ENCODE measurements around the gene OR7E24.
A peak's percentile ranks its signal among the peaks of the same experiment; 100 is the strongest.
"Not testable (repeated sequence)": the region's sequence is repeated elsewhere in the genome, so short reads cannot be mapped to it uniquely, and the experiment has no call there.

Gene OR7E24

GRCh38 chr19:9250630-9251029 is at the start of gene OR7E24:
TSS of gene OR7E24 (plus strand) at chr19:9250930. CDS start at chr19:9251044, 114 bp downstream.
- peaks cover 0 to 1% of the 10 kb centered on the region in 2 donors for H3K9me3 ChIP-seq (ENCODE audit: control insufficient read depth in 2 of 2, low read length in 2 of 2)
- H3K36me3 ChIP-seq (ENCODE audit: control insufficient read depth in 2 of 2, insufficient read depth in 2 of 2, low read length in 2 of 2): no peaks in the 10 kb centered on the region
- no peak within 1 kb of the TSS for H3K4me3 ChIP-seq (ENCODE audit: low read length in 2 of 2)
- no peak within 1 kb of the TSS for H3K9ac ChIP-seq (ENCODE audit: low read length in 2 of 2)
- H3K27ac ChIP-seq (ENCODE audit: low read length): no peak within 1 kb of the TSS
- peaks cover 0 to 2% of the 10 kb centered on the region in 2 donors for H3K27me3 ChIP-seq (ENCODE audit: control insufficient read depth in 1 of 2, insufficient read depth in 2 of 2, low read length in 2 of 2)
- no peaks in the 10 kb centered on the region for H3K4me1 ChIP-seq (ENCODE audit: control insufficient read depth, insufficient read depth, low read length)

GRCh38 chr19:9205501-9206113 is 45.1 kb upstream of the OR7E24 start:
- Histone ChIP-seq H3K9me3 (ENCODE audit: control insufficient read depth in 2 of 2, low read length in 2 of 2) (no peaks in the 10 kb centered on the region), H3K27ac (ENCODE audit: low read length) (no peak overlapping the region), H3K27me3 (ENCODE audit: control insufficient read depth in 1 of 2, insufficient read depth in 2 of 2, low read length in 2 of 2) (no peaks in the 10 kb centered on the region), H3K36me3 (ENCODE audit: control insufficient read depth in 2 of 2, insufficient read depth in 2 of 2, low read length in 2 of 2) (no peaks in the 10 kb centered on the region), H3K9ac (ENCODE audit: low read length in 2 of 2) (peak overlapping the region; percentile 4 to 55), H3K4me3 (ENCODE audit: low read length in 2 of 2) (peak overlapping the region; percentile 57 to 71), H3K4me1 (ENCODE audit: control insufficient read depth, insufficient read depth, low read length) (no peaks in the 10 kb centered on the region)

GRCh38 chr19:9219489-9219888 is 31.2 kb upstream of the OR7E24 start, which contains the start of gene OR7D4:
TSS of gene OR7D4 (minus strand) at chr19:9219589. CDS start at chr19:9214837, 4,752 bp downstream.
- H3K27ac ChIP-seq (ENCODE audit: low read length): no peak within 1 kb of the TSS
- H3K9ac ChIP-seq (ENCODE audit: low read length in 2 of 2): no peak within 1 kb of the TSS
- no peak within 1 kb of the TSS for H3K4me3 ChIP-seq (ENCODE audit: low read length in 2 of 2)
- H3K36me3 ChIP-seq (ENCODE audit: control insufficient read depth in 2 of 2, insufficient read depth in 2 of 2, low read length in 2 of 2): no peaks in the 10 kb centered on the region
- H3K9me3 ChIP-seq (ENCODE audit: control insufficient read depth in 2 of 2, low read length in 2 of 2): peaks cover 4 to 8% of the 10 kb centered on the region in 2 donors
- H3K27me3 ChIP-seq (ENCODE audit: control insufficient read depth in 1 of 2, insufficient read depth in 2 of 2, low read length in 2 of 2): peaks cover 0 to 2% of the 10 kb centered on the region in 2 donors
- no peaks in the 10 kb centered on the region for H3K4me1 ChIP-seq (ENCODE audit: control insufficient read depth, insufficient read depth, low read length)

GRCh38 chr19:9251236-9251635 is 506 bp downstream of the OR7E24 start:
- Histone ChIP-seq H3K4me1 (ENCODE audit: control insufficient read depth, insufficient read depth, low read length) (no peaks in the 10 kb centered on the region), H3K27ac (ENCODE audit: low read length) (no peak overlapping the region), H3K9ac (ENCODE audit: low read length in 2 of 2) (no peak overlapping the region), H3K36me3 (ENCODE audit: control insufficient read depth in 2 of 2, insufficient read depth in 2 of 2, low read length in 2 of 2) (no peaks in the 10 kb centered on the region), H3K27me3 (ENCODE audit: control insufficient read depth in 1 of 2, insufficient read depth in 2 of 2, low read length in 2 of 2) (peaks cover 0 to 2% of the 10 kb centered on the region in 2 donors), H3K9me3 (ENCODE audit: control insufficient read depth in 2 of 2, low read length in 2 of 2) (no peaks in the 10 kb centered on the region), H3K4me3 (ENCODE audit: low read length in 2 of 2) (no peak overlapping the region)

- H3K9ac ChIP-seq (ENCODE audit: low read length in 2 of 2); H3K4me1 ChIP-seq (ENCODE audit: control insufficient read depth, insufficient read depth, low read length); H3K27ac ChIP-seq (ENCODE audit: low read length); H3K27me3 ChIP-seq (ENCODE audit: control insufficient read depth in 1 of 2, insufficient read depth in 2 of 2, low read length in 2 of 2); H3K36me3 ChIP-seq (ENCODE audit: control insufficient read depth in 2 of 2, insufficient read depth in 2 of 2, low read length in 2 of 2); H3K4me3 ChIP-seq (ENCODE audit: low read length in 2 of 2): not testable (repeated sequence)
- peaks cover 6 to 14% of the 10 kb centered on the region in 2 donors for H3K9me3 ChIP-seq (ENCODE audit: control insufficient read depth in 2 of 2, low read length in 2 of 2)
Measured at GRCh38 chr19:9283485-9283884, 32.8 kb downstream of the OR7E24 start.

GRCh38 chr19:9289231-9289884 is 38.6 kb downstream of the OR7E24 start:
- Histone ChIP-seq H3K9ac (ENCODE audit: low read length in 2 of 2) (no peak overlapping the region), H3K27ac (ENCODE audit: low read length) (no peak overlapping the region), H3K4me1 (ENCODE audit: control insufficient read depth, insufficient read depth, low read length) (no peaks in the 10 kb centered on the region), H3K36me3 (ENCODE audit: control insufficient read depth in 2 of 2, insufficient read depth in 2 of 2, low read length in 2 of 2) (peaks cover 10 to 19% of the 10 kb centered on the region in 2 donors), H3K9me3 (ENCODE audit: control insufficient read depth in 2 of 2, low read length in 2 of 2) (peaks cover 24 to 28% of the 10 kb centered on the region in 2 donors), H3K27me3 (ENCODE audit: control insufficient read depth in 1 of 2, insufficient read depth in 2 of 2, low read length in 2 of 2) (no peaks in the 10 kb centered on the region), H3K4me3 (ENCODE audit: low read length in 2 of 2) (peak overlapping the region in 1 of 2 donors; percentile 46)

- no peak overlapping the region for H3K27ac ChIP-seq (ENCODE audit: low read length)
- H3K9me3 ChIP-seq (ENCODE audit: control insufficient read depth in 2 of 2, low read length in 2 of 2): peaks cover 46% of the 10 kb centered on the region in 2 donors
- peak overlapping the region in 1 of 2 donors; percentile 38 for H3K4me3 ChIP-seq (ENCODE audit: low read length in 2 of 2)
- H3K36me3 ChIP-seq (ENCODE audit: control insufficient read depth in 2 of 2, insufficient read depth in 2 of 2, low read length in 2 of 2): peaks cover 46 to 47% of the 10 kb centered on the region in 2 donors
- H3K27me3 ChIP-seq (ENCODE audit: control insufficient read depth in 1 of 2, insufficient read depth in 2 of 2, low read length in 2 of 2): no peaks in the 10 kb centered on the region
- H3K9ac ChIP-seq (ENCODE audit: low read length in 2 of 2): no peak overlapping the region
- H3K4me1 ChIP-seq (ENCODE audit: control insufficient read depth, insufficient read depth, low read length): no peaks in the 10 kb centered on the region
Measured at GRCh38 chr19:9295411-9295849, 44.7 kb downstream of the OR7E24 start.

GRCh38 chr19:9296336-9296735 is 45.6 kb downstream of the OR7E24 start:
- peaks cover 46 to 48% of the 10 kb centered on the region in 2 donors for H3K9me3 ChIP-seq (ENCODE audit: control insufficient read depth in 2 of 2, low read length in 2 of 2)
- H3K27ac ChIP-seq (ENCODE audit: low read length): no peak overlapping the region
- H3K36me3 ChIP-seq (ENCODE audit: control insufficient read depth in 2 of 2, insufficient read depth in 2 of 2, low read length in 2 of 2): peaks cover 55 to 56% of the 10 kb centered on the region in 2 donors
- no peaks in the 10 kb centered on the region for H3K4me1 ChIP-seq (ENCODE audit: control insufficient read depth, insufficient read depth, low read length)
- H3K27me3 ChIP-seq (ENCODE audit: control insufficient read depth in 1 of 2, insufficient read depth in 2 of 2, low read length in 2 of 2): no peaks in the 10 kb centered on the region
- no peak overlapping the region for H3K9ac ChIP-seq (ENCODE audit: low read length in 2 of 2)
- peak overlapping the region in 1 of 2 donors; percentile 38 for H3K4me3 ChIP-seq (ENCODE audit: low read length in 2 of 2)
